Body of pancreas (tissue), 4 donors: ENCODE measurements around the gene FBXL22. TPM values are rescaled to one million over a fixed set of nuclear protein-coding genes. Genes with fewer than 3 reads are reported as not detected.
A peak's percentile ranks its signal among the peaks of the same experiment; 100 is the strongest.

Experiments
- ATAC-seq: fragments of 150-250 bp; one replicate; pipeline ENCODE4 v1.9.1; 2016
- DNase-seq, 4 donors: peaks; one replicate each; pipeline ENCODE4 v3.0.0-alpha.2; 2019
- H3K27ac ChIP-seq, 4 donors: fragments of 200-600 bp; sonication (generic); 1 replicate in 3 of 4; 2 replicates in 1 of 4; pipeline versions ENCODE4 v1.5.1 to v1.6.1; 2016 to 2019; ENCODE audit warnings: mild to moderate bottlenecking in 1 of 4, mixed read lengths in 1 of 4, moderate library complexity in 1 of 4
- H3K27me3 ChIP-seq, 2 donors: fragments of 200-600 bp; sonication (generic); one replicate each; pipeline ENCODE4 v1.6.0; 2016; ENCODE audit warnings: mild to moderate bottlenecking in 1 of 2
- H3K36me3 ChIP-seq, 2 donors: fragments of 200-600 bp; sonication (generic); replicated peaks in 1 of 2; 2 replicates each; pipeline ENCODE4 v1.5.1; 2016; ENCODE audit warnings: low read depth in 2 of 2; ENCODE audit not compliant: insufficient read depth in 1 of 2
- H3K4me1 ChIP-seq: fragments of 200-600 bp; sonication (generic); one replicate; pipeline ENCODE4 v1.6.0; 2016
- H3K4me3 ChIP-seq, 2 donors: fragments of 200-600 bp; sonication (generic); 1 replicate in 1 of 2; 2 replicates in 1 of 2; pipeline ENCODE4 v1.5.1; 2016 to 2019
- H3K9me3 ChIP-seq, 3 donors: fragments of 200-600 bp; sonication (generic); 1 replicate in 2 of 3; 2 replicates in 1 of 3; pipeline ENCODE4 v1.5.1; 2016
- CTCF ChIP-seq, 7 experiments: fragments of 450-650 bp in 4 of 7; fragments of 200-600 bp in 3 of 7; sonication (generic) in 3 of 7; IDR thresholded peaks; one replicate each; pipeline ENCODE4 v1.5.1; 2016 to 2019; ENCODE audit warnings: antibody characterized with exemption in 7 of 7
- POLR2A ChIP-seq, 3 donors: fragments of 450-650 bp; IDR thresholded peaks; one replicate each; pipeline ENCODE4 v1.6.1; 2016; ENCODE audit warnings: antibody characterized with exemption in 3 of 3, mild to moderate bottlenecking in 2 of 3
- WGBS, 2 donors: methylation state at CpG; one replicate each; pipeline ENCODE4 v1.1.5; 2017; 5-methylcytosine and 5-hydroxymethylcytosine counted together
- intact Hi-C: fragments of 100-400 bp; cut with DNase I; formaldehyde crosslinking; loops from one replicate; pipeline ENCODE4 v1.15.1; 2023
- total RNA-seq, 2 donors: library from RNA; depleted of rRNA; stranded (reverse); fragments of >200 nt; gene quantifications; one replicate each; pipeline ENCODE4 v1.1.0, GENCODE V29; 2016

Gene FBXL22
- total RNA-seq, 2 donors from 2014 or later, result not detected

- ATAC-seq, result no peak
- intact Hi-C loops, result no loop called here
- H3K27ac ChIP-seq, result no peak overlapping the region
- H3K4me3 ChIP-seq, result no peak overlapping the region
- TF ChIP-seq CTCF (IDR thresholded peaks at IDR 0.05) (no peak), POLR2A (IDR thresholded peaks at IDR 0.05) (no peak)
- peaks cover 13% of the 10 kb centered on the region for H3K4me1 ChIP-seq
- DNase-seq, result no peak
- peaks cover 0 to 3% of the 10 kb centered on the region in 2 donors for H3K36me3 ChIP-seq
- WGBS, 2 donors, result 69 to 81% methylated on average over 5 to 7 of the region's 7 CpGs
- H3K27me3 ChIP-seq, result no peaks in the 10 kb centered on the region
- no peaks in the 10 kb centered on the region for H3K9me3 ChIP-seq
These were observed 8.6 kb downstream of the FBXL22 start for GRCh38 chr15:63605816-63606215.

GRCh38 chr15:63606308-63606707 is 9.1 kb downstream of the FBXL22 start:
- no peak for TF ChIP-seq CTCF (IDR thresholded peaks at IDR 0.05)
- TF ChIP-seq POLR2A (IDR thresholded peaks at IDR 0.05), result no peak
- no peak overlapping the region for H3K27ac ChIP-seq
- ATAC-seq (no peak), DNase-seq (no peak)
- H3K9me3 ChIP-seq, result no peaks in the 10 kb centered on the region
- H3K27me3 ChIP-seq, result no peaks in the 10 kb centered on the region
- H3K4me1 ChIP-seq, result peaks cover 15% of the 10 kb centered on the region
- WGBS, 2 donors, result 59 to 73% methylated on average over 2 of the region's 2 CpGs
- intact Hi-C loops, result no loop called here
- H3K36me3 ChIP-seq, result peaks cover 0 to 3% of the 10 kb centered on the region in 2 donors
- no peak overlapping the region for H3K4me3 ChIP-seq

- H3K9me3 ChIP-seq, result no peaks in the 10 kb centered on the region
- no peak overlapping the region for H3K4me3 ChIP-seq
- peaks cover 8% of the 10 kb centered on the region for H3K4me1 ChIP-seq
- WGBS, 2 donors, result 92 to 94% methylated on average over 15 of the region's 15 CpGs
- intact Hi-C loops, result no loop called here
- TF ChIP-seq CTCF (IDR thresholded peaks at IDR 0.05) (no peak), POLR2A (IDR thresholded peaks at IDR 0.05) (no peak)
- no peak for ATAC-seq
- H3K27me3 ChIP-seq, result no peaks in the 10 kb centered on the region
- H3K27ac ChIP-seq, result no peak overlapping the region
- H3K36me3 ChIP-seq, result peaks cover 0 to 7% of the 10 kb centered on the region in 2 donors
- DNase-seq, result no peak
These were observed 11.8 kb downstream of the FBXL22 start for GRCh38 chr15:63608989-63609388.

GRCh38 chr15:63609448-63609847 is 12.3 kb downstream of the FBXL22 start:
- WGBS, 2 donors, result 78 to 83% methylated on average over 6 of the region's 6 CpGs
- ATAC-seq (no peak), DNase-seq (no peak)
- TF ChIP-seq CTCF (IDR thresholded peaks at IDR 0.05) (no peak), POLR2A (IDR thresholded peaks at IDR 0.05) (no peak)
- Histone ChIP-seq H3K36me3 (peaks cover 0 to 7% of the 10 kb centered on the region in 2 donors), H3K9me3 (no peaks in the 10 kb centered on the region), H3K4me1 (peaks cover 8% of the 10 kb centered on the region), H3K27me3 (no peaks in the 10 kb centered on the region), H3K27ac (no peak overlapping the region), H3K4me3 (no peak overlapping the region)
- intact Hi-C loops, result no loop called here

GRCh38 chr15:63610209-63610841 is 13.1 kb downstream of the FBXL22 start:
- WGBS, 2 donors, result 9 to 10% methylated on average over 6 of the region's 6 CpGs
- peaks cover 8% of the 10 kb centered on the region for H3K4me1 ChIP-seq
- ATAC-seq, result peak; percentile 77

More at GRCh38 chr15:63610209-63610841, 13.1 kb downstream of the FBXL22 start:
- peak overlapping the region in 3 of 4 donors; percentile 35 to 54 (median 46) for H3K27ac ChIP-seq
- H3K9me3 ChIP-seq, result no peaks in the 10 kb centered on the region
- peaks cover 0 to 10% of the 10 kb centered on the region in 2 donors for H3K36me3 ChIP-seq
- intact Hi-C loops, result no loop called here
- no peaks in the 10 kb centered on the region for H3K27me3 ChIP-seq
- DNase-seq, result peak; percentile 67 to 79 (median 72)
- no peak for TF ChIP-seq POLR2A (IDR thresholded peaks at IDR 0.05)
- TF ChIP-seq CTCF (IDR thresholded peaks at IDR 0.05), result peak; percentile 19 to 71 (median 64)
- no peak overlapping the region for H3K4me3 ChIP-seq
